OCI-LY3 (cell line): ENCODE data around the gene IMMP2L.

Experiments
- EZH2phosphoT487 ChIP-seq: fragments of 200-600 bp; shearing (Covaris generic); IDR thresholded peaks from 2 replicates; pipeline ENCODE4 v1.6.1; 2018; ENCODE audit warnings: antibody characterized with exemption, mixed run types, low read depth
- TF ChIP-seq, protein P1 (sequence below): fragments of 200-600, 300-600 bp; sonication (generic); IDR thresholded peaks from 2 replicates; pipeline ENCODE4 v1.5.1; 2014; ENCODE audit warnings: antibody characterized with exemption, low read length, low read depth

DNA sequence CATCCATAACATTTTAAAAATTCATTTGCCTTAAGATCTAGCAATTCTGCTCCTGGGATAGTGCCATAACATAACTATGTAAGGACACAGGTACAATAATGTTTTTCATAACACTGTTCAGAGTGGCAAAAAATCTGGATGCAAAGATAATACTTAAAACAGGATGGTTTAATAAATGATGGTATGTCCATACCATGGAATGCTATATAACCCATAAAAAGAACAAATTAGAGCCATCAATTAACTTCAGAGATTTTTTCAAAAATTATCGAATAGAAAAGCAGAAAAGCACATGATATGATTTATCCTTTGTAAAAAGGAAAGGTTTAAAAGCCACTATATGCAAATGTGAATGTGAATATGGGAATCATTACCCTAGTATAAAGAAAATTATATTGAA is 664.8 kb downstream of the IMMP2L start:
- TF ChIP-seq, protein P1, sequence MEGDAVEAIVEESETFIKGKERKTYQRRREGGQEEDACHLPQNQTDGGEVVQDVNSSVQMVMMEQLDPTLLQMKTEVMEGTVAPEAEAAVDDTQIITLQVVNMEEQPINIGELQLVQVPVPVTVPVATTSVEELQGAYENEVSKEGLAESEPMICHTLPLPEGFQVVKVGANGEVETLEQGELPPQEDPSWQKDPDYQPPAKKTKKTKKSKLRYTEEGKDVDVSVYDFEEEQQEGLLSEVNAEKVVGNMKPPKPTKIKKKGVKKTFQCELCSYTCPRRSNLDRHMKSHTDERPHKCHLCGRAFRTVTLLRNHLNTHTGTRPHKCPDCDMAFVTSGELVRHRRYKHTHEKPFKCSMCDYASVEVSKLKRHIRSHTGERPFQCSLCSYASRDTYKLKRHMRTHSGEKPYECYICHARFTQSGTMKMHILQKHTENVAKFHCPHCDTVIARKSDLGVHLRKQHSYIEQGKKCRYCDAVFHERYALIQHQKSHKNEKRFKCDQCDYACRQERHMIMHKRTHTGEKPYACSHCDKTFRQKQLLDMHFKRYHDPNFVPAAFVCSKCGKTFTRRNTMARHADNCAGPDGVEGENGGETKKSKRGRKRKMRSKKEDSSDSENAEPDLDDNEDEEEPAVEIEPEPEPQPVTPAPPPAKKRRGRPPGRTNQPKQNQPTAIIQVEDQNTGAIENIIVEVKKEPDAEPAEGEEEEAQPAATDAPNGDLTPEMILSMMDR, result no peak
- TF ChIP-seq EZH2phosphoT487, result no peak
